GM12891 (cell line): Measurements from ENCODE around the gene GIMAP8.

Experiments used
- PAX5 ChIP-seq: IDR thresholded peaks from 2 replicates; pipeline ENCODE4 v1.6.1; 2011; ENCODE audit warnings: low read length, moderate library complexity, mild to moderate bottlenecking; ENCODE audit not compliant: insufficient read depth, severe bottlenecking
- POLR2A ChIP-seq: IDR thresholded peaks from 2 replicates; pipeline ENCODE4 v1.6.1; 2011; ENCODE audit warnings: low read depth, low read length, control low read depth
- POLR2AphosphoS5 ChIP-seq: IDR thresholded peaks from 2 replicates; pipeline ENCODE4 v1.6.1; 2011; ENCODE audit warnings: low read depth, low read length, control low read depth
- POU2F2 ChIP-seq: IDR thresholded peaks from 2 replicates; pipeline ENCODE4 v1.6.1; 2011; ENCODE audit warnings: low read depth, mild to moderate bottlenecking, control low read depth, low read length, moderate library complexity
- SPI1 ChIP-seq: IDR thresholded peaks from 2 replicates; pipeline ENCODE4 v1.6.1; 2011; ENCODE audit warnings: low read depth, low read length, control low read depth
- TAF1 ChIP-seq: IDR thresholded peaks from 2 replicates; pipeline ENCODE4 v1.6.1; 2011; ENCODE audit warnings: low read depth, low read length, control low read depth

GRCh38 chr7:150401861-150402631 is 48.4 kb upstream of the GIMAP8 start:
- TF ChIP-seq POLR2AphosphoS5 (no peak), POLR2A (no peak), TAF1 (no peak), POU2F2 (no peak), SPI1 (no peak), PAX5 (no peak)
